NCI-H774 (cell line): ENCODE data around the gene SLC1A3.
"Not testable (repeated sequence)": the region's sequence is repeated elsewhere in the genome, so short reads cannot be mapped to it uniquely, and the experiment has no call there.

Experiments
- DNase-seq: peaks from one replicate; lab custom pipeline; 2025; lab: John Stamatoyannopoulos, UW

The SLC1A3 gene

GRCh38 chr5:36631620-36632362 lies 25.4 kb downstream of the SLC1A3 start:
- no peak for DNase-seq

- no peak for DNase-seq
These were observed 25.9 kb downstream of the SLC1A3 start for GRCh38 chr5:36632363-36632664.

GRCh38 chr5:36635721-36636390 lies 29.4 kb downstream of the SLC1A3 start:
- DNase-seq: no peak

GRCh38 chr5:36637101-36637500 lies 30.7 kb downstream of the SLC1A3 start:
- DNase-seq: no peak

GRCh38 chr5:36637516-36637915 lies 31.1 kb downstream of the SLC1A3 start:
- no peak for DNase-seq

GRCh38 chr5:36638056-36638455 lies 31.6 kb downstream of the SLC1A3 start:
- DNase-seq: no peak

GRCh38 chr5:36640949-36641348 lies 34.5 kb downstream of the SLC1A3 start:
- DNase-seq: no peak

- no peak for DNase-seq
These were observed 35.0 kb downstream of the SLC1A3 start for GRCh38 chr5:36641431-36641830.

GRCh38 chr5:36642089-36642488 lies 35.7 kb downstream of the SLC1A3 start:
- DNase-seq: no peak

- no peak for DNase-seq
These were observed 36.8 kb downstream of the SLC1A3 start for GRCh38 chr5:36643162-36643561.

- not testable (repeated sequence) for DNase-seq
These were observed 37.4 kb downstream of the SLC1A3 start for GRCh38 chr5:36643841-36644240.

GRCh38 chr5:36644727-36645126 lies 38.3 kb downstream of the SLC1A3 start:
- DNase-seq: no peak

- no peak for DNase-seq
These were observed 39.7 kb downstream of the SLC1A3 start for GRCh38 chr5:36646100-36646499.

GRCh38 chr5:36646507-36647023 lies 40.2 kb downstream of the SLC1A3 start:
- DNase-seq: no peak

GRCh38 chr5:36647046-36647445 lies 40.6 kb downstream of the SLC1A3 start:
- DNase-seq: no peak

- no peak for DNase-seq
These were observed 42.0 kb downstream of the SLC1A3 start for GRCh38 chr5:36648426-36648825.

GRCh38 chr5:36651761-36652685 lies 45.6 kb downstream of the SLC1A3 start:
- no peak for DNase-seq

GRCh38 chr5:36653044-36653705 lies 46.8 kb downstream of the SLC1A3 start:
- no peak for DNase-seq

GRCh38 chr5:36654564-36654963 lies 48.2 kb downstream of the SLC1A3 start:
- DNase-seq: no peak

- DNase-seq: no peak
These were observed 48.8 kb downstream of the SLC1A3 start for GRCh38 chr5:36655161-36655560.

GRCh38 chr5:36656556-36656955 lies 50.1 kb downstream of the SLC1A3 start:
- no peak for DNase-seq

GRCh38 chr5:36657563-36657995 lies 51.2 kb downstream of the SLC1A3 start:
- DNase-seq: no peak
